H1 (cell line): ENCODE measurements around the gene CD38. TPM values are rescaled to one million over a fixed set of nuclear protein-coding genes. Genes with fewer than 3 reads are reported as not detected.

Experiments
- CTCF ChIP-seq, 3 experiments: IDR thresholded peaks; 1 replicate in 2 of 3; 2 replicates in 1 of 3; pipeline versions ENCODE4 v1.5.1 to v1.6.1; 2011; ENCODE audit warnings: low read length in 3 of 3, mild to moderate bottlenecking in 3 of 3, inconsistent platforms in 2 of 3, low read depth in 1 of 3, moderate library complexity in 1 of 3; ENCODE audit not compliant: insufficient read depth in 1 of 3; ENCODE audit errors: control extremely low read depth in 1 of 3
- GABPA ChIP-seq: IDR thresholded peaks from 2 replicates; pipeline ENCODE4 v1.6.1; 2011; ENCODE audit warnings: mild to moderate bottlenecking, low read length, moderate library complexity, borderline replicate concordance; ENCODE audit not compliant: insufficient read depth
- KDM5A ChIP-seq: fragments of 200-600 bp; IDR thresholded peaks from 2 replicates; pipeline ENCODE4 v1.7.1; 2012; ENCODE audit warnings: mild to moderate bottlenecking, low read length, inconsistent platforms, mixed read lengths
- polyA plus RNA-seq, 7 experiments: library from polyadenylated mRNA; depleted of rRNA in 3 of 7; stranded (reverse) in 5 of 7; unstranded in 2 of 7; fragments of >200 nt in 5 of 7; fragments of 200-250 nt in 2 of 7; gene quantifications; 1 replicate in 5 of 7; 2 replicates in 1 of 7; 4 replicates in 1 of 7; pipeline versions ENCODE4 v1.2.1 to v1.2.3, GENCODE V29; 2011 to 2013; ENCODE audit warnings: missing spikeins in 2 of 7, mixed read lengths in 2 of 7
- total RNA-seq: library from RNA; stranded (reverse); fragmentation: NEBNext Ultra II Directional; extraction: Animal tissue kit (Norgen Biotek cat#: 25700); gene quantifications from 2 replicates; pipeline ENCODE4 v1.2.1, GENCODE V29; 2021
- TF ChIP-seq, protein P1 (sequence below): IDR thresholded peaks from 2 replicates; pipeline ENCODE4 v1.6.1; 2012; ENCODE audit warnings: inconsistent platforms

Gene CD38
- total and polyA plus RNA-seq, 2 of the 8 experiments (the other 6 are each of a cell fraction or from before 2014, with no cell fraction given) = 0.14 to 0.24 TPM

DNA sequence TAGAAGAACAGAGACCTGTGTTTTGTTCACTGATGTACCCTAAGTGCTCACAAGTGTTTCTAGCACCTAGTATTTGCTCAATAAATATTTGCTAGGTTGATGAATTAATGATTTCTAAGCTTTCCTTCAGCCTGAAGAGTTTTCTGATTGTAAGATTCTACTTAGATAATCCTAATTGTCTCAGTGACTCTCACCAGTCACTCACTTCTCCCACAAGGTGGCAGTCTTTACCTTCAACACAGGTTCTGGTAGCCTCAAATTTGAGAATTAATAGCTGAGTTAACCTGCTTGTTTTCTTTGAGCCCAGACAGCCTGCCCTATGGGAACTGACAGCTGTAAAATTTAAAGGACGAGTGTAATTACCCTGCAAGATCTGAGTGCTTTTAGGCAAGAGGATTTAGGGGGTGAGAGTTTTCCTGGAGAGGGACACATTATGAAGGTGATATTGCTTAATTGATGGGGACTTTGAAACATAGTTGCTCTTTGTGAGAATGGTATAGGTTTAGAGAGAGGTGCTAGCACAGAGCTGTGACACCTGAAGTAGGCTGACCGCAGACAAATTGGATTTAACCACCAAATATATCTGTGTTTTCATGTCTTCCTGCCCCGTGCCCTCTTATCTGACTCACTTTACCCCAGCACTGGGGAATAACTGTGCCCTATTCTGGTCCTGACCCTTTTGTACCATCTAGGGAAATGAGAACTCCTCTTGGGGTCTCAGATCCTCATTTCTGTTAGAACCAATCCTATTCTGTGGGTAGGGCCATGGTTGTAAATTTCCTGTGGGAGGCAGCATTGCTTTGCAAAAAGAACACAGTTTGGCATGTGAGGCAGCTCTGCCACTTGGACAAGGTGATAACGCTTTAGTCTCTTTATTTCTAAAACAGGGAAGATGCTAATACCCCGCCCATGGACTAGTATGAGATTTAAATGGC is 27.7 kb downstream of the CD38 start (continued):
- no peak for TF ChIP-seq GABPA
- TF ChIP-seq CTCF (IDR thresholded peaks at IDR 0.05; ENCODE audit: control extremely low read depth in 1 of 3, insufficient read depth in 1 of 3, low read depth in 1 of 3, low read length in 3 of 3) = peak; percentile 0 to 85 (median 78)
- no peak for TF ChIP-seq KDM5A
- TF ChIP-seq, protein P1, sequence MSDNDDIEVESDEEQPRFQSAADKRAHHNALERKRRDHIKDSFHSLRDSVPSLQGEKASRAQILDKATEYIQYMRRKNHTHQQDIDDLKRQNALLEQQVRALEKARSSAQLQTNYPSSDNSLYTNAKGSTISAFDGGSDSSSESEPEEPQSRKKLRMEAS = no peak
- TF ChIP-seq, all 59 proteins: peak for 2
